ENCODE results near the gene CYP27A1. TPM values are rescaled to one million over a fixed set of nuclear protein-coding genes. Genes with fewer than 3 reads are reported as not detected.

The CYP27A1 gene
- total and polyA plus RNA-seq, 2 of the 4 experiments (the other 2 are of a cell fraction): 5.2 to 5.3 TPM

DNA sequence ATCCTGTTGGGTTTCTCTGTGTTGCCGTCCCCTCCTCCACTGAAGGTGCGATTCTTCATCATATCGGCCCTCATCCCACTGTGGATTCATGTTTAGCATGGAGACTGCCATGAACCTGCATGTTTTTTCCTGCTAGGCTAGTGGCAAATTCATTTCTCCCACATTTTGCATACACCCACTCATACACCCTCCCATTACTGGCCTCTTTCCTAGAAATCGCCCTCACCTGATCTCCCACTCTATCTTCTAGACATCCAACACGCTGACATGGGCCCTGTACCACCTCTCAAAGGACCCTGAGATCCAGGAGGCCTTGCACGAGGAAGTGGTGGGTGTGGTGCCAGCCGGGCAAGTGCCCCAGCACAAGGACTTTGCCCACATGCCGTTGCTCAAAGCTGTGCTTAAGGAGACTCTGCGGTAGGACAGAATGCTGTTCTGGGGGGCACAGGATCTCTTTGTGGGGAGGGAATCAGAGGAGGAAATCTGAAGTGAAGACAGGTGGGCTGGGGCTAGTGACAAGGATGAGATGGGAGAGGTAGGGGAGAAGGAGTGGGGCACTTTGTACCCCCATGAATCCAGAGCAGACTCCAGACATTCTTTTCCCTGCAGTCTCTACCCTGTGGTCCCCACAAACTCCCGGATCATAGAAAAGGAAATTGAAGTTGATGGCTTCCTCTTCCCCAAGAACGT, 32.0 kb downstream of the CYP27A1 start:
- no peaks in the 10 kb centered on the region for H3K79me1 ChIP-seq (ENCODE audit: low read depth in 1 of 2, low read length in 2 of 2)
- in situ Hi-C loops (cut with MboI; ENCODE audit: low sequenced_read_pairs) (no loop called here), dilution Hi-C loops (cut with HindIII; ENCODE audit: low sequenced_read_pairs, unreplicated experiment) (no loop called here), intact Hi-C loops (cut with micrococcal nuclease) (no loop called here)
- H2BK5ac ChIP-seq (ENCODE audit: low read depth, low read length, poor library complexity, severe bottlenecking): no peak overlapping the region
- no TSS peak for BruUV-seq (replicated peaks)
- no peaks in the 10 kb centered on the region; the same call in 1 of the 2 replicates for H3K4me1 ChIP-seq (ENCODE audit: control insufficient read depth, insufficient read depth, low read length)
- POLR2A ChIA-PET (ENCODE audit: unreplicated experiment): no interaction called here
- no peak overlapping the region for H2AK5ac ChIP-seq (ENCODE audit: low read depth, low read length)
- H4K91ac ChIP-seq (ENCODE audit: insufficient read depth, low read depth, low read length): no peak overlapping the region
- H3K4me3 ChIP-seq (ENCODE audit: insufficient read depth, low read depth, low read length): no peak overlapping the region
- no peak overlapping the region for H4K8ac ChIP-seq (ENCODE audit: low read depth in 2 of 2, low read length in 2 of 2)
- H3K14ac ChIP-seq (replicated peaks; ENCODE audit: low read depth, low read length): no peak overlapping the region
- no peaks in the 10 kb centered on the region; the same call in 1 of the 2 replicates for H3K27me3 ChIP-seq (ENCODE audit: control insufficient read depth, insufficient read depth, low read length)
- no peak overlapping the region for H2AK9ac ChIP-seq (replicated peaks; ENCODE audit: low read depth, low read length, poor library complexity)
- no peaks in the 10 kb centered on the region for H4K20me1 ChIP-seq (ENCODE audit: insufficient read depth, low read length)
- DNase-seq: no peak
- CTCF ChIA-PET: no interaction called here
- H3K9me1 ChIP-seq (ENCODE audit: insufficient read depth, low read length): peaks cover 5% of the 10 kb centered on the region; the same call in 1 of the 2 replicates
- H3K18ac ChIP-seq (ENCODE audit: low read depth, low read length): no peak overlapping the region
- H4K5ac ChIP-seq (ENCODE audit: low read depth, low read length): no peak overlapping the region
- H3K9me3 ChIP-seq (ENCODE audit: control insufficient read depth, insufficient read depth, low read length): no peaks in the 10 kb centered on the region
- peaks cover 25% of the 10 kb centered on the region for H3K36me3 ChIP-seq (ENCODE audit: control insufficient read depth, insufficient read depth, low read length)
- H3K56ac ChIP-seq (ENCODE audit: extremely low read depth, insufficient read depth, low read length): no peak overlapping the region
- H2BK120ac ChIP-seq (ENCODE audit: low read depth, low read length): no peak overlapping the region
- WGBS, 2 experiments (ENCODE audit: extremely low coverage in 2 of 2, insufficient read length in 1 of 2): 100% methylated on average over 5 of the region's 11 CpGs; no CpG with 5 or more reads in 1 of the 2 experiments
- H2BK15ac ChIP-seq (ENCODE audit: low read depth, low read length): no peak overlapping the region
- no peak overlapping the region for H3K9ac ChIP-seq (ENCODE audit: low read depth, low read length)
- no peak overlapping the region for H2AFZ ChIP-seq (replicated peaks; ENCODE audit: low read length, poor library complexity)
- H3K4me2 ChIP-seq (ENCODE audit: low read depth, low read length): no peak overlapping the region
- no peak overlapping the region for H3K23ac ChIP-seq (ENCODE audit: low read depth, low read length)
- H2BK20ac ChIP-seq (ENCODE audit: low read depth, low read length): no peak overlapping the region
- TF ChIP-seq MAFK (IDR thresholded peaks at IDR 0.05; ENCODE audit: low read depth, low read length): no peak
- no peak for TF ChIP-seq CEBPB (IDR thresholded peaks at IDR 0.05; ENCODE audit: low read depth, low read length)
- TF ChIP-seq NFE2L2 (IDR thresholded peaks at IDR 0.05; ENCODE audit: low read depth, low read length): no peak
- TF ChIP-seq FOS (IDR thresholded peaks at IDR 0.05; ENCODE audit: low read depth, low read length): no peak
- TF ChIP-seq, protein P1, sequence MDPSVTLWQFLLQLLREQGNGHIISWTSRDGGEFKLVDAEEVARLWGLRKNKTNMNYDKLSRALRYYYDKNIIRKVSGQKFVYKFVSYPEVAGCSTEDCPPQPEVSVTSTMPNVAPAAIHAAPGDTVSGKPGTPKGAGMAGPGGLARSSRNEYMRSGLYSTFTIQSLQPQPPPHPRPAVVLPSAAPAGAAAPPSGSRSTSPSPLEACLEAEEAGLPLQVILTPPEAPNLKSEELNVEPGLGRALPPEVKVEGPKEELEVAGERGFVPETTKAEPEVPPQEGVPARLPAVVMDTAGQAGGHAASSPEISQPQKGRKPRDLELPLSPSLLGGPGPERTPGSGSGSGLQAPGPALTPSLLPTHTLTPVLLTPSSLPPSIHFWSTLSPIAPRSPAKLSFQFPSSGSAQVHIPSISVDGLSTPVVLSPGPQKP (IDR thresholded peaks at IDR 0.05; ENCODE audit: borderline replicate concordance, low read depth, low read length): no peak
- TF ChIP-seq, protein P2, sequence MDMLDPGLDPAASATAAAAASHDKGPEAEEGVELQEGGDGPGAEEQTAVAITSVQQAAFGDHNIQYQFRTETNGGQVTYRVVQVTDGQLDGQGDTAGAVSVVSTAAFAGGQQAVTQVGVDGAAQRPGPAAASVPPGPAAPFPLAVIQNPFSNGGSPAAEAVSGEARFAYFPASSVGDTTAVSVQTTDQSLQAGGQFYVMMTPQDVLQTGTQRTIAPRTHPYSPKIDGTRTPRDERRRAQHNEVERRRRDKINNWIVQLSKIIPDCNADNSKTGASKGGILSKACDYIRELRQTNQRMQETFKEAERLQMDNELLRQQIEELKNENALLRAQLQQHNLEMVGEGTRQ (IDR thresholded peaks at IDR 0.05; ENCODE audit: low read depth, low read length): no peak
- no peak for TF ChIP-seq MXI1 (IDR thresholded peaks at IDR 0.05; ENCODE audit: borderline replicate concordance, low read depth, low read length)
- TF ChIP-seq POLR2A (IDR thresholded peaks at IDR 0.05; ENCODE audit: low read depth, low read length): no peak
- TF ChIP-seq RFX5 (IDR thresholded peaks at IDR 0.05; ENCODE audit: low read depth, low read length): no peak
- TF ChIP-seq, protein P3, sequence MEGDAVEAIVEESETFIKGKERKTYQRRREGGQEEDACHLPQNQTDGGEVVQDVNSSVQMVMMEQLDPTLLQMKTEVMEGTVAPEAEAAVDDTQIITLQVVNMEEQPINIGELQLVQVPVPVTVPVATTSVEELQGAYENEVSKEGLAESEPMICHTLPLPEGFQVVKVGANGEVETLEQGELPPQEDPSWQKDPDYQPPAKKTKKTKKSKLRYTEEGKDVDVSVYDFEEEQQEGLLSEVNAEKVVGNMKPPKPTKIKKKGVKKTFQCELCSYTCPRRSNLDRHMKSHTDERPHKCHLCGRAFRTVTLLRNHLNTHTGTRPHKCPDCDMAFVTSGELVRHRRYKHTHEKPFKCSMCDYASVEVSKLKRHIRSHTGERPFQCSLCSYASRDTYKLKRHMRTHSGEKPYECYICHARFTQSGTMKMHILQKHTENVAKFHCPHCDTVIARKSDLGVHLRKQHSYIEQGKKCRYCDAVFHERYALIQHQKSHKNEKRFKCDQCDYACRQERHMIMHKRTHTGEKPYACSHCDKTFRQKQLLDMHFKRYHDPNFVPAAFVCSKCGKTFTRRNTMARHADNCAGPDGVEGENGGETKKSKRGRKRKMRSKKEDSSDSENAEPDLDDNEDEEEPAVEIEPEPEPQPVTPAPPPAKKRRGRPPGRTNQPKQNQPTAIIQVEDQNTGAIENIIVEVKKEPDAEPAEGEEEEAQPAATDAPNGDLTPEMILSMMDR (conservative IDR thresholded peaks at IDR 0.05; ENCODE audit: low read depth, low read length): no peak
- no peak for TF ChIP-seq MAZ (IDR thresholded peaks at IDR 0.05; ENCODE audit: borderline replicate concordance, low read depth, low read length)
- H3K4ac ChIP-seq (ENCODE audit: low read depth, low read length): no peak overlapping the region
- no peak for ATAC-seq (ENCODE audit: low read depth)
- H3K27ac ChIP-seq (ENCODE audit: insufficient read depth, low read length): no peak overlapping the region

Data from IMR-90 (cell line).